Hepatocyte (in vitro differentiated cells): ENCODE data around the gene DIP2C. TPM values are rescaled to one million over a fixed set of nuclear protein-coding genes. Genes with fewer than 3 reads are reported as not detected.
"Not testable (repeated sequence)": the region's sequence is repeated elsewhere in the genome, so short reads cannot be mapped to it uniquely, and the experiment has no call there.

Experiments
- DNase-seq: peaks from one replicate; pipeline ENCODE4 v3.0.0-alpha.2; 2016; ENCODE audit warnings: low spot score
- H2AFZ ChIP-seq: fragments of 200-600 bp; sonication (generic); 2 replicates; pipeline ENCODE4 v1.6.0; 2016; ENCODE audit warnings: antibody characterized with exemption, mild to moderate bottlenecking
- H3K27ac ChIP-seq: fragments of 200-600 bp; sonication (generic); 2 replicates; pipeline ENCODE4 v1.5.1; 2016; ENCODE audit warnings: mild to moderate bottlenecking
- H3K27me3 ChIP-seq: fragments of 200-600 bp; sonication (generic); 2 replicates; pipeline ENCODE4 v1.6.1; 2016
- H3K36me3 ChIP-seq: fragments of 200-600 bp; sonication (generic); replicated peaks from 2 replicates; pipeline ENCODE4 v1.5.1; 2016; ENCODE audit warnings: low read depth; ENCODE audit not compliant: insufficient read depth
- H3K4me1 ChIP-seq: fragments of 200-600 bp; sonication (generic); 2 replicates; pipeline ENCODE4 v1.5.1; 2016; ENCODE audit warnings: mild to moderate bottlenecking, moderate library complexity; ENCODE audit not compliant: insufficient read depth
- H3K4me2 ChIP-seq: fragments of 200-600 bp; sonication (generic); 2 replicates; pipeline ENCODE4 v1.6.0; 2016
- H3K4me3 ChIP-seq: fragments of 200-600 bp; sonication (generic); 2 replicates; pipeline ENCODE4 v1.5.1; 2016; ENCODE audit warnings: mild to moderate bottlenecking
- H3K79me2 ChIP-seq: fragments of 200-600 bp; sonication (generic); 2 replicates; pipeline ENCODE4 v1.6.0; 2017; ENCODE audit warnings: mild to moderate bottlenecking
- H3K9me2 ChIP-seq: fragments of 200-600 bp; sonication (generic); replicated peaks from 2 replicates; pipeline ENCODE4 v1.6.0; 2017; ENCODE audit warnings: mild to moderate bottlenecking; ENCODE audit not compliant: insufficient read depth
- H3K9me3 ChIP-seq: fragments of 200-600 bp; sonication (generic); 2 replicates; pipeline ENCODE4 v1.5.1; 2016; ENCODE audit warnings: low read depth, mild to moderate bottlenecking
- H4K20me1 ChIP-seq: fragments of 200-600 bp; sonication (generic); 2 replicates; pipeline ENCODE4 v1.6.0; 2016; ENCODE audit warnings: mild to moderate bottlenecking; ENCODE audit not compliant: insufficient read depth, poor library complexity, severe bottlenecking
- CTCF ChIP-seq: fragments of 200-600 bp; sonication (generic); IDR thresholded peaks from 2 replicates; pipeline ENCODE4 v1.5.1; 2016; ENCODE audit warnings: antibody characterized with exemption, mild to moderate bottlenecking; ENCODE audit not compliant: poor library complexity
- EZH2 ChIP-seq: fragments of 200-600 bp; sonication (generic); IDR thresholded peaks from 2 replicates; pipeline ENCODE4 v1.6.1; 2016; ENCODE audit warnings: antibody characterized with exemption, mild to moderate bottlenecking, borderline replicate concordance
- EZH2phosphoT487 ChIP-seq: fragments of 200-600 bp; sonication (generic); IDR thresholded peaks from one replicate; pipeline ENCODE4 v1.6.1; 2018; ENCODE audit warnings: antibody characterized with exemption, mild to moderate bottlenecking, low read depth, moderate library complexity; ENCODE audit not compliant: unreplicated experiment, severe bottlenecking
- WGBS: methylation state at CpG from one replicate; pipeline ENCODE4 v1.1.6; 2016; ENCODE audit warnings: low lambda C conversion rate; ENCODE audit errors: missing lambda C conversion rate; 5-methylcytosine and 5-hydroxymethylcytosine counted together
- polyA plus RNA-seq: library from polyadenylated mRNA; unstranded; fragments of >200 nt; fragmentation: Nextera tagmentation; extraction: Ambion mirVana; gene quantifications from 2 replicates; pipeline ENCODE4 v1.2.1, GENCODE V29; 2016
- total RNA-seq: library from RNA; depleted of rRNA; stranded (reverse); fragments of >200 nt; gene quantifications from 2 replicates; pipeline ENCODE4 v1.2.3, GENCODE V29; 2014

The DIP2C gene
- total and polyA plus RNA-seq, 2 experiments from 2014 or later: 11.1 to 12.8 TPM

GRCh38 chr10:707861-708260 lies 18.4 kb upstream of the DIP2C start:
- Histone ChIP-seq H2AFZ (no peak overlapping the region), H3K9me3 (no peaks in the 10 kb centered on the region), H3K27ac (no peak overlapping the region), H3K4me3 (no peak overlapping the region), H3K36me3 (no peaks in the 10 kb centered on the region), H3K4me2 (no peak overlapping the region), H4K20me1 (no peaks in the 10 kb centered on the region), H3K4me1 (peaks cover 7% of the 10 kb centered on the region), H3K9me2 (no peaks in the 10 kb centered on the region), H3K27me3 (no peaks in the 10 kb centered on the region), H3K79me2 (no peaks in the 10 kb centered on the region)
- DNase-seq: no peak
- TF ChIP-seq CTCF: no peak
- no peak for TF ChIP-seq EZH2
- TF ChIP-seq EZH2phosphoT487: no peak
- 86% methylated on average over 1 of the region's 1 CpG for WGBS

- no peak overlapping the region for H3K27ac ChIP-seq
- H3K9me2 ChIP-seq: no peaks in the 10 kb centered on the region
- no peaks in the 10 kb centered on the region for H3K27me3 ChIP-seq
- H2AFZ ChIP-seq: no peak overlapping the region
- DNase-seq: no peak
- H4K20me1 ChIP-seq: no peaks in the 10 kb centered on the region
- no peak overlapping the region for H3K4me3 ChIP-seq
- WGBS: 69% methylated on average over 1 of the region's 1 CpG
- TF ChIP-seq EZH2phosphoT487: no peak
- no peak for TF ChIP-seq CTCF
- no peak for TF ChIP-seq EZH2
- H3K79me2 ChIP-seq: no peaks in the 10 kb centered on the region
- no peak overlapping the region for H3K4me2 ChIP-seq
- H3K9me3 ChIP-seq: no peaks in the 10 kb centered on the region
- no peaks in the 10 kb centered on the region for H3K36me3 ChIP-seq
- H3K4me1 ChIP-seq: peaks cover 3% of the 10 kb centered on the region
Measured at GRCh38 chr10:707456-707855, 18.0 kb upstream of the DIP2C start.

GRCh38 chr10:703118-703517 lies 13.7 kb upstream of the DIP2C start:
- DNase-seq: no peak
- Histone ChIP-seq H3K36me3 (no peaks in the 10 kb centered on the region), H3K4me3 (no peak overlapping the region), H3K9me3 (no peaks in the 10 kb centered on the region), H4K20me1 (no peaks in the 10 kb centered on the region), H3K27me3 (peaks cover 8% of the 10 kb centered on the region), H3K4me2 (no peak overlapping the region), H3K79me2 (no peaks in the 10 kb centered on the region), H2AFZ (no peak overlapping the region), H3K9me2 (no peaks in the 10 kb centered on the region), H3K27ac (no peak overlapping the region), H3K4me1 (no peaks in the 10 kb centered on the region)
- TF ChIP-seq EZH2phosphoT487 (no peak), CTCF (no peak), EZH2 (no peak)
- WGBS: 100% methylated on average over 1 of the region's 1 CpG

- H3K9me3 ChIP-seq, H3K79me2 ChIP-seq, H3K4me1 ChIP-seq, H3K27me3 ChIP-seq, H3K36me3 ChIP-seq, H4K20me1 ChIP-seq, H3K4me3 ChIP-seq, H2AFZ ChIP-seq, DNase-seq, H3K27ac ChIP-seq, H3K9me2 ChIP-seq, H3K4me2 ChIP-seq: not testable (repeated sequence)
- WGBS: 95% methylated on average over 6 of the region's 6 CpGs
Measured at GRCh38 chr10:700183-700582, 10.7 kb upstream of the DIP2C start.
